B cell (primary cell): ENCODE results near the gene CEP68.

Experiments
- EZH2 ChIP-seq: IDR thresholded peaks from 2 replicates; pipeline ENCODE4 v1.6.1; 2012; ENCODE audit warnings: borderline replicate concordance, low read depth, mild to moderate bottlenecking, moderate library complexity, low read length; ENCODE audit not compliant: insufficient read depth, poor library complexity, severe bottlenecking
- TF ChIP-seq, protein P1 (sequence below): fragments of 200-600 bp; IDR thresholded peaks from one replicate; pipeline ENCODE4 v1.8.0; 2022; ENCODE audit warnings: antibody characterized with exemption, mild to moderate bottlenecking

DNA sequence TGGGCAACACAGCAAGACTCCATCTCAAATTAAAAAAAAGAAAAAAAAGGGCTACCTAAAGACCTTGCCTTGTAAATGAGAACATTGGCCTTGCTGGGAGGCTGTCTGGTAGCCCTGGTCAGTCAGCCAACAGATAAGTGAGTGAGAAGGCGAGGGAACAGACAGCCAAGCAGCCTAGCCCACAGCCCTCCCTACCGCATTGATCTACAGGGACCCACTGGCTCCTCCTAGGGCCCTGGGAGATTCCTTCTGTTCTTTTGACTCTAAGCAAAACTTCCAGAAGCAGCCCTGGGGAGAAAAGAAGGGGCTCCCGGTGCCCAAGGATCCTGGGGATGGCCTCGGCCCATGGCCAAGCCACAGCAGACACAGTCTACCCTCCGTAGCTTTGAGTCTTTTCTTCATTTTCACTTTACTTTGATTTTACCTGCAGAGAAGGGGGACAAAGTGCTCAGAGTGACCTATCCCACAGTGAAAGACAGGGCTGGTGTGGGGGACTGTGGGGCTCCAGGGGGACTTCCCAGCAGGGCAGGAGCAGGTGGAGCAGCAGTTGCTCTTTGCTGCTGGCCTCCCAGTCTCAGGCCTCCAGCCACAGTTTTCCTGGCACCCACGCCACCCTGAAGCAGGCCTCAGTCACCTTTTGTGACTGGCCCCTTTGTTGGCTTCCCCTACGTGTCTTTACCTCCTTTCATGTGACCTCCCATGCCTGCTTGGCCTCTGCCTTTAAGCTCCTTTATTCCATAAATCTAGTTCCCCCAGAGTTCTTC is 5.1 kb downstream of the CEP68 start:
- TF ChIP-seq, protein P1, sequence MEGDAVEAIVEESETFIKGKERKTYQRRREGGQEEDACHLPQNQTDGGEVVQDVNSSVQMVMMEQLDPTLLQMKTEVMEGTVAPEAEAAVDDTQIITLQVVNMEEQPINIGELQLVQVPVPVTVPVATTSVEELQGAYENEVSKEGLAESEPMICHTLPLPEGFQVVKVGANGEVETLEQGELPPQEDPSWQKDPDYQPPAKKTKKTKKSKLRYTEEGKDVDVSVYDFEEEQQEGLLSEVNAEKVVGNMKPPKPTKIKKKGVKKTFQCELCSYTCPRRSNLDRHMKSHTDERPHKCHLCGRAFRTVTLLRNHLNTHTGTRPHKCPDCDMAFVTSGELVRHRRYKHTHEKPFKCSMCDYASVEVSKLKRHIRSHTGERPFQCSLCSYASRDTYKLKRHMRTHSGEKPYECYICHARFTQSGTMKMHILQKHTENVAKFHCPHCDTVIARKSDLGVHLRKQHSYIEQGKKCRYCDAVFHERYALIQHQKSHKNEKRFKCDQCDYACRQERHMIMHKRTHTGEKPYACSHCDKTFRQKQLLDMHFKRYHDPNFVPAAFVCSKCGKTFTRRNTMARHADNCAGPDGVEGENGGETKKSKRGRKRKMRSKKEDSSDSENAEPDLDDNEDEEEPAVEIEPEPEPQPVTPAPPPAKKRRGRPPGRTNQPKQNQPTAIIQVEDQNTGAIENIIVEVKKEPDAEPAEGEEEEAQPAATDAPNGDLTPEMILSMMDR = no peak
- TF ChIP-seq EZH2 = no peak
